Measurements from ENCODE around the gene KCNK10. TPM values are rescaled to one million over a fixed set of nuclear protein-coding genes. Genes with fewer than 3 reads are reported as not detected.

Gene KCNK10
- total and polyA plus RNA-seq, 2 experiments from 2014 or later: 1.6 to 1.7 TPM

DNA sequence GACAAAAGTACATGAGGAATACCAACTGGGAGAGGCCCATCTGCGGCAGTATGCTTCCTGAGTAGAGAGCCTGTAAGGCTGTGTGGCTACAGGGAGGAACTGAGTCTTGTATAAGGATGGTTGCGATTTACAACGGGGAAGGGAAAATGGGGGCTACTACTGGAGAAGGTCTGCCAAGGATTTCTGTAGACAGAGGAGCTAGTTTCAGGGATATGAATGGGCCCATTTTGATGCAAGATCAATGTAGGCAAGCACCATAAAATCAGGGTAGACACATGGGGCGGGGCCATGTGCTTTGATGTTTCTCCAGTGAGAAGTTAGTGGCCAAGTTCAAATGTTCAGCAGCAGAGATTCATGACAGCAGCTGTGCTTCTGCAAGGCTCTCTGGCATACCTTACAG is 168.7 kb downstream of the KCNK10 start:
- H3K27ac ChIP-seq: no peak overlapping the region
- no peaks in the 10 kb centered on the region for H3K9me3 ChIP-seq (ENCODE audit: low read depth)
- no peaks in the 10 kb centered on the region for H3K4me1 ChIP-seq (ENCODE audit: insufficient read depth)
- DNase-seq (ENCODE audit: low spot score): no peak
- H3K36me3 ChIP-seq (replicated peaks; ENCODE audit: insufficient read depth, low read depth): no peaks in the 10 kb centered on the region
- TF ChIP-seq, protein P1, sequence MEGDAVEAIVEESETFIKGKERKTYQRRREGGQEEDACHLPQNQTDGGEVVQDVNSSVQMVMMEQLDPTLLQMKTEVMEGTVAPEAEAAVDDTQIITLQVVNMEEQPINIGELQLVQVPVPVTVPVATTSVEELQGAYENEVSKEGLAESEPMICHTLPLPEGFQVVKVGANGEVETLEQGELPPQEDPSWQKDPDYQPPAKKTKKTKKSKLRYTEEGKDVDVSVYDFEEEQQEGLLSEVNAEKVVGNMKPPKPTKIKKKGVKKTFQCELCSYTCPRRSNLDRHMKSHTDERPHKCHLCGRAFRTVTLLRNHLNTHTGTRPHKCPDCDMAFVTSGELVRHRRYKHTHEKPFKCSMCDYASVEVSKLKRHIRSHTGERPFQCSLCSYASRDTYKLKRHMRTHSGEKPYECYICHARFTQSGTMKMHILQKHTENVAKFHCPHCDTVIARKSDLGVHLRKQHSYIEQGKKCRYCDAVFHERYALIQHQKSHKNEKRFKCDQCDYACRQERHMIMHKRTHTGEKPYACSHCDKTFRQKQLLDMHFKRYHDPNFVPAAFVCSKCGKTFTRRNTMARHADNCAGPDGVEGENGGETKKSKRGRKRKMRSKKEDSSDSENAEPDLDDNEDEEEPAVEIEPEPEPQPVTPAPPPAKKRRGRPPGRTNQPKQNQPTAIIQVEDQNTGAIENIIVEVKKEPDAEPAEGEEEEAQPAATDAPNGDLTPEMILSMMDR (IDR thresholded peaks at IDR 0.05; ENCODE audit: poor library complexity): no peak
- TF ChIP-seq EZH2 (IDR thresholded peaks at IDR 0.05; ENCODE audit: borderline replicate concordance): no peak
- TF ChIP-seq EZH2phosphoT487 (IDR thresholded peaks at IDR 0.05; ENCODE audit: low read depth, severe bottlenecking, unreplicated experiment): no peak
- H3K4me2 ChIP-seq: no peak overlapping the region
- 92% methylated on average over 4 of the region's 4 CpGs for WGBS (ENCODE audit: low lambda C conversion rate, missing lambda C conversion rate)
- H3K9me2 ChIP-seq (replicated peaks; ENCODE audit: insufficient read depth): no peaks in the 10 kb centered on the region
- H3K27me3 ChIP-seq: no peaks in the 10 kb centered on the region
- no peaks in the 10 kb centered on the region for H3K79me2 ChIP-seq
- no peaks in the 10 kb centered on the region for H4K20me1 ChIP-seq (ENCODE audit: insufficient read depth, poor library complexity, severe bottlenecking)
- no peak overlapping the region for H2AFZ ChIP-seq
- H3K4me3 ChIP-seq: no peak overlapping the region

DNA sequence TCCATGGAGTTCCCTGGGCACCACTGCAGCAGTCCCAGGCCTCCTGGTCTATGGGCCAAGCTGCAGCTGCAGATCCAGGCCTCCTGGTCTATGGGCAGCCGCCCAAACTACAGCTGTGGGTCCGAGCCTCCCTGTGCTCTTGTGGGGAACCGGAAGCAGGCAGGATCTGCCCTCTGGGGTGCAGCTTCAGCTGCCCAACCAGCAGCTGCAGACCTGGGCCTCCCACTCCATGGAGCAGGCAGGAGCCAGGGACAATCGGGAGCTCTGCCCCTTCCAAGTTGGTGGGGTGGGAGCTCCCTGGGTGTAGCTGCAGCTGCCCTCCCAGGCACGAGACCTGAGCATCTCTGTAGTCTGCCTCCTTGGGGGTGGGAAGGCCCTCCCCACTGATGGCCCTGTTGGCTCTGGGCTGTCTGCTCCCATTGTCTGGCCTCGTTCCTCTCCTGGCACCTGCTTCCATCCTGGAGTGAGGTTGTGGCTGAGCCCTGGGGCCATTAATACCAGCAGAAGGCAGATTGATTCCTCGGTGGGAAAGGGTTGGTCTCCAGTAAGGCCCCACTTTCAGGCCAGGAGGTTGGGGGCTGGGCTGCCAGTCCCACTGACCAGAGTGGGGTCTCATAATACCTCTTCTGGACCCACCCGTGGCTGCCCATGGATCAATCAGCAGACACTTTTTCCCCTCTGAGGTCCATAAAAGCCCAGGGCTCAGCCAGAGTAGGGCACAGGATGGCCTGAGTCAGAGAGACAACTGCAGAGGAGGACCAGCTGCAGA is 176.0 kb downstream of the KCNK10 start:
- H3K9me2 ChIP-seq (replicated peaks; ENCODE audit: insufficient read depth): no peaks in the 10 kb centered on the region
- no peak for DNase-seq (ENCODE audit: low spot score)
- no peaks in the 10 kb centered on the region for H3K79me2 ChIP-seq
- no peaks in the 10 kb centered on the region for H3K4me1 ChIP-seq (ENCODE audit: insufficient read depth)
- H4K20me1 ChIP-seq (ENCODE audit: insufficient read depth, poor library complexity, severe bottlenecking): no peaks in the 10 kb centered on the region
- 95% methylated on average over 8 of the region's 8 CpGs for WGBS (ENCODE audit: low lambda C conversion rate, missing lambda C conversion rate)
- no peak overlapping the region for H3K27ac ChIP-seq
- no peaks in the 10 kb centered on the region for H3K27me3 ChIP-seq
- H3K9me3 ChIP-seq (ENCODE audit: low read depth): no peaks in the 10 kb centered on the region
- no peak overlapping the region for H2AFZ ChIP-seq
- H3K4me2 ChIP-seq: no peak overlapping the region
- no peaks in the 10 kb centered on the region for H3K36me3 ChIP-seq (replicated peaks; ENCODE audit: insufficient read depth, low read depth)
- no peak for TF ChIP-seq EZH2phosphoT487 (IDR thresholded peaks at IDR 0.05; ENCODE audit: low read depth, severe bottlenecking, unreplicated experiment)
- TF ChIP-seq, protein P1 (IDR thresholded peaks at IDR 0.05; ENCODE audit: poor library complexity): no peak
- no peak for TF ChIP-seq EZH2 (IDR thresholded peaks at IDR 0.05; ENCODE audit: borderline replicate concordance)
- H3K4me3 ChIP-seq: no peak overlapping the region

GRCh38 chr14:88143810-88144209 is 179.3 kb downstream of the KCNK10 start:
- H3K36me3 ChIP-seq (replicated peaks; ENCODE audit: insufficient read depth, low read depth): no peaks in the 10 kb centered on the region
- TF ChIP-seq EZH2phosphoT487 (IDR thresholded peaks at IDR 0.05; ENCODE audit: low read depth, severe bottlenecking, unreplicated experiment) (no peak), EZH2 (IDR thresholded peaks at IDR 0.05; ENCODE audit: borderline replicate concordance) (no peak)
- TF ChIP-seq, protein P1 (IDR thresholded peaks at IDR 0.05; ENCODE audit: poor library complexity): no peak
- no peak overlapping the region for H3K27ac ChIP-seq
- no peak overlapping the region for H2AFZ ChIP-seq
- H3K9me3 ChIP-seq (ENCODE audit: low read depth): no peaks in the 10 kb centered on the region
- WGBS (ENCODE audit: low lambda C conversion rate, missing lambda C conversion rate): 70% methylated on average over 2 of the region's 2 CpGs
- no peak overlapping the region for H3K4me2 ChIP-seq
- no peak for DNase-seq (ENCODE audit: low spot score)
- no peaks in the 10 kb centered on the region for H4K20me1 ChIP-seq (ENCODE audit: insufficient read depth, poor library complexity, severe bottlenecking)
- H3K4me3 ChIP-seq: no peak overlapping the region
- no peaks in the 10 kb centered on the region for H3K4me1 ChIP-seq (ENCODE audit: insufficient read depth)
- H3K27me3 ChIP-seq: no peaks in the 10 kb centered on the region
- no peaks in the 10 kb centered on the region for H3K79me2 ChIP-seq
- no peaks in the 10 kb centered on the region for H3K9me2 ChIP-seq (replicated peaks; ENCODE audit: insufficient read depth)
